Hippocampal formation (tissue), 2 donors: ENCODE data around the gene MOGAT2.

Experiments used
- DNase-seq, 2 donors: peaks; one replicate each; lab custom pipeline; 2025; lab: John Stamatoyannopoulos, UW

Gene MOGAT2

GRCh38 chr11:75781296-75781695 is 63.7 kb downstream of the MOGAT2 start:
- no peak for DNase-seq

- no peak for DNase-seq
Measured at GRCh38 chr11:75781831-75782230, 64.2 kb downstream of the MOGAT2 start.
